ENCODE results near the gene LRCH1.

Gene LRCH1

GRCh38 chr13:46594374-46595078 lies 41.6 kb downstream of the LRCH1 start:
- no peak for DNase-seq (ENCODE audit: low spot score)

- DNase-seq (ENCODE audit: low spot score) = no peak
These were observed 42.3 kb downstream of the LRCH1 start for GRCh38 chr13:46595136-46595884.

- DNase-seq (ENCODE audit: low spot score) = no peak
These were observed 42.9 kb downstream of the LRCH1 start for GRCh38 chr13:46595885-46596275.

GRCh38 chr13:46596466-46596865 lies 43.5 kb downstream of the LRCH1 start:
- DNase-seq (ENCODE audit: low spot score) = no peak

GRCh38 chr13:46598140-46598819 lies 45.3 kb downstream of the LRCH1 start:
- no peak for DNase-seq (ENCODE audit: low spot score)

GRCh38 chr13:46598820-46599180 lies 45.8 kb downstream of the LRCH1 start:
- DNase-seq (ENCODE audit: low spot score) = no peak

GRCh38 chr13:46600943-46601311 lies 48.0 kb downstream of the LRCH1 start:
- no peak for DNase-seq (ENCODE audit: low spot score)

GRCh38 chr13:46602531-46602930 lies 49.6 kb downstream of the LRCH1 start:
- no peak for DNase-seq (ENCODE audit: low spot score)

GRCh38 chr13:46603165-46603603 lies 50.2 kb downstream of the LRCH1 start:
- DNase-seq (ENCODE audit: low spot score) = no peak

- DNase-seq (ENCODE audit: low spot score) = no peak
These were observed 51.4 kb downstream of the LRCH1 start for GRCh38 chr13:46604226-46604990.

- no peak for DNase-seq (ENCODE audit: low spot score)
These were observed 52.3 kb downstream of the LRCH1 start for GRCh38 chr13:46605076-46605824.

- DNase-seq (ENCODE audit: low spot score) = peak; percentile 33
These were observed 53.0 kb downstream of the LRCH1 start for GRCh38 chr13:46605825-46606554.

GRCh38 chr13:46606970-46607369 lies 54.0 kb downstream of the LRCH1 start:
- no peak for DNase-seq (ENCODE audit: low spot score)

- no peak for DNase-seq (ENCODE audit: low spot score)
These were observed 55.0 kb downstream of the LRCH1 start for GRCh38 chr13:46607768-46608564.

- DNase-seq (ENCODE audit: low spot score) = no peak
These were observed 56.1 kb downstream of the LRCH1 start for GRCh38 chr13:46609052-46609451.

GRCh38 chr13:46609726-46610125 lies 56.8 kb downstream of the LRCH1 start:
- no peak for DNase-seq (ENCODE audit: low spot score)

GRCh38 chr13:46612267-46612666 lies 59.3 kb downstream of the LRCH1 start:
- no peak for DNase-seq (ENCODE audit: low spot score)

- DNase-seq (ENCODE audit: low spot score) = no peak
These were observed 60.6 kb downstream of the LRCH1 start for GRCh38 chr13:46613409-46614049.

GRCh38 chr13:46614582-46614981 lies 61.6 kb downstream of the LRCH1 start:
- no peak for DNase-seq (ENCODE audit: low spot score)

All from putamen (tissue), 1 donor.